ENCODE results near the gene GNA14. TPM values are rescaled to one million over a fixed set of nuclear protein-coding genes. Genes with fewer than 3 reads are reported as not detected.

Gene GNA14
- total and polyA plus RNA-seq, 2 of the 8 experiments (the other 6 are each of a cell fraction or from before 2014, with no cell fraction given), result 3.4 to 6.3 TPM

GRCh38 chr9:77505232-77505631 is 142.9 kb downstream of the GNA14 start:
- H4K5ac ChIP-seq (ENCODE audit: insufficient read length, low read depth, low read length), result no peak overlapping the region
- H2AFZ ChIP-seq (ENCODE audit: low read length), result no peak overlapping the region
- no peak overlapping the region for H3K18ac ChIP-seq (ENCODE audit: extremely low read depth, low read length)
- no peaks in the 10 kb centered on the region for H3K36me3 ChIP-seq (ENCODE audit: control insufficient read depth in 2 of 4, insufficient read depth in 4 of 4, low read length in 3 of 4)
- TF ChIP-seq CBX5 (IDR thresholded peaks at IDR 0.05; ENCODE audit: low read depth, low read length) (no peak), ZNF274 (IDR thresholded peaks at IDR 0.05; ENCODE audit: borderline replicate concordance, extremely low read depth, low read length) (no peak), RFX5 (IDR thresholded peaks at IDR 0.05; ENCODE audit: borderline replicate concordance, low read depth, low read length) (no peak), CHD1 (IDR thresholded peaks at IDR 0.05; ENCODE audit: low read depth, low read length) (no peak), NRF1 (IDR thresholded peaks at IDR 0.05; ENCODE audit: low read depth, low read length) (no peak), TAF7 (optimal IDR thresholded peaks at IDR 0.05; ENCODE audit: borderline replicate concordance, low read depth, low read length) (no peak), TCF12 (IDR thresholded peaks at IDR 0.05; ENCODE audit: low read depth, low read length) (no peak), SIX5 (IDR thresholded peaks at IDR 0.05; ENCODE audit: low read depth, low read length) (no peak)
- no peak overlapping the region for H2BK12ac ChIP-seq (ENCODE audit: low read depth, low read length)
- H2BK5ac ChIP-seq (ENCODE audit: low read depth, low read length), result no peak overlapping the region
- H2BK120ac ChIP-seq (replicated peaks; ENCODE audit: low read depth, low read length), result no peak overlapping the region
- no peak overlapping the region for H3K4me3 ChIP-seq (ENCODE audit: extremely low read depth in 1 of 4, insufficient read depth in 2 of 4, low read depth in 3 of 4, low read length in 4 of 4)
- no peaks in the 10 kb centered on the region for H4K20me1 ChIP-seq (replicated peaks in 1 of 2; ENCODE audit: control insufficient read depth in 1 of 2, insufficient read depth in 2 of 2, low read length in 2 of 2)
- CTCF ChIA-PET (ENCODE audit: partially characterized antibody), result no interaction called here
- POLR2A ChIA-PET (ENCODE audit: partially characterized antibody), result no interaction called here
- WGBS, 2 experiments (ENCODE audit: extremely low coverage in 1 of 2, insufficient coverage in 1 of 2, insufficient read length in 1 of 2, insufficient replicate concordance in 2 of 2, low coverage in 1 of 2, low lambda C conversion rate in 2 of 2, missing lambda C conversion rate in 1 of 2), result 86% methylated on average over 5 of the region's 5 CpGs; no CpG with 5 or more reads in 1 of the 2 experiments
- H3K4me2 ChIP-seq (ENCODE audit: insufficient read depth in 1 of 2, low read depth in 2 of 2, low read length in 2 of 2), result no peak overlapping the region
- H3K27ac ChIP-seq (ENCODE audit: low read depth, low read length), result no peak overlapping the region
- H3K79me2 ChIP-seq (ENCODE audit: control insufficient read depth in 1 of 2, insufficient read depth in 2 of 2, low read length in 2 of 2), result no peaks in the 10 kb centered on the region
- no peaks in the 10 kb centered on the region for H3K9me3 ChIP-seq (ENCODE audit: insufficient read depth in 2 of 2, low read depth in 1 of 2, low read length in 1 of 2)
- H3K56ac ChIP-seq (replicated peaks; ENCODE audit: insufficient read length, low read depth, low read length), result no peak overlapping the region
- H3K9ac ChIP-seq (replicated peaks in 1 of 4; ENCODE audit: extremely low read depth in 1 of 4, low read depth in 3 of 4, low read length in 3 of 4), result no peak overlapping the region
- H4K91ac ChIP-seq (replicated peaks; ENCODE audit: insufficient read length, low read length), result no peak overlapping the region
- H3K4me1 ChIP-seq (replicated peaks in 1 of 4; ENCODE audit: control insufficient read depth in 3 of 4, insufficient read depth in 4 of 4, low read length in 3 of 4), result no peaks in the 10 kb centered on the region
- H4K8ac ChIP-seq (ENCODE audit: extremely low read depth, insufficient read depth, low read length), result no peak overlapping the region
- no peak overlapping the region for H2AK5ac ChIP-seq (ENCODE audit: low read depth, low read length)
- H3K14ac ChIP-seq (ENCODE audit: insufficient read length), result no peak overlapping the region
- no peak overlapping the region for H3K23ac ChIP-seq (ENCODE audit: insufficient read length)
- no peak overlapping the region for H2BK15ac ChIP-seq (ENCODE audit: low read length)
- H3K27me3 ChIP-seq (replicated peaks in 1 of 4; ENCODE audit: control insufficient read depth in 3 of 4, extremely low read depth in 1 of 4, insufficient read depth in 3 of 4, low read length in 3 of 4), result no peaks in the 10 kb centered on the region
- no peak overlapping the region for H3K4ac ChIP-seq (replicated peaks; ENCODE audit: insufficient read length, low read depth, low read length)
- FAIRE-seq (no peak), DNase-seq (ENCODE audit: low read depth in 1 of 2, low spot score in 2 of 2) (no peak)
- no peaks in the 10 kb centered on the region; the same call in 1 of the 2 replicates for H3K23me2 ChIP-seq (ENCODE audit: low read depth, low read length)
- H2BK20ac ChIP-seq (ENCODE audit: low read length), result no peak overlapping the region
- no peaks in the 10 kb centered on the region for H3K79me1 ChIP-seq (ENCODE audit: low read depth, low read length)

All from H1 (cell line).